H9 (cell line): ENCODE data around the gene CD47. TPM values are rescaled to one million over a fixed set of nuclear protein-coding genes. Genes with fewer than 3 reads are reported as not detected.

Experiments used
- DNase-seq: peaks from one replicate; pipeline ENCODE4 v3.0.0-alpha.2; 2017
- H2AFZ ChIP-seq: one replicate; pipeline ENCODE4 v1.6.1; 2013; ENCODE audit warnings: mild to moderate bottlenecking, low read length, control low read depth, moderate library complexity
- H2AK5ac ChIP-seq: 2 replicates; pipeline ENCODE4 v1.6.1; 2013; ENCODE audit warnings: low read length, control low read depth, mixed read lengths; ENCODE audit not compliant: insufficient read length
- H2BK120ac ChIP-seq: one replicate; pipeline ENCODE4 v1.6.1; 2013; ENCODE audit warnings: low read depth, mild to moderate bottlenecking, low read length, control low read depth, inconsistent platforms; ENCODE audit not compliant: poor library complexity, severe bottlenecking
- H2BK12ac ChIP-seq: 2 replicates; pipeline ENCODE4 v1.6.1; 2013; ENCODE audit warnings: low read length, control low read depth, mixed read lengths, low read depth; ENCODE audit not compliant: insufficient read length
- H2BK15ac ChIP-seq: 2 replicates; pipeline ENCODE4 v1.6.1; 2013; ENCODE audit warnings: low read depth, low read length, control low read depth
- H2BK20ac ChIP-seq: one replicate; pipeline ENCODE4 v1.6.1; 2013; ENCODE audit warnings: low read depth, mild to moderate bottlenecking, low read length, control low read depth, inconsistent platforms; ENCODE audit not compliant: poor library complexity, severe bottlenecking
- H2BK5ac ChIP-seq: 2 replicates; pipeline ENCODE4 v1.6.1; 2013; ENCODE audit warnings: low read length, control low read depth, mixed read lengths; ENCODE audit not compliant: insufficient read length
- H3K14ac ChIP-seq: 2 replicates; pipeline ENCODE4 v1.6.1; 2013; ENCODE audit warnings: low read length, control low read depth; ENCODE audit not compliant: insufficient read depth
- H3K18ac ChIP-seq: 2 replicates; pipeline ENCODE4 v1.6.1; 2013; ENCODE audit warnings: low read depth, mild to moderate bottlenecking, mixed read lengths, low read length, control low read depth; ENCODE audit not compliant: insufficient read length
- H3K23ac ChIP-seq: 2 replicates; pipeline ENCODE4 v1.6.1; 2013; ENCODE audit warnings: low read length, control low read depth, mixed read lengths, low read depth; ENCODE audit not compliant: insufficient read length
- H3K23me2 ChIP-seq: 2 replicates; pipeline ENCODE4 v1.6.1; 2013; ENCODE audit warnings: low read depth, mild to moderate bottlenecking, mixed read lengths, low read length, control low read depth; ENCODE audit not compliant: insufficient read length, poor library complexity, severe bottlenecking
- H3K27ac ChIP-seq: 2 replicates; pipeline ENCODE4 v1.5.1; 2013; ENCODE audit warnings: low read length, control low read depth, mixed read lengths, low read depth; ENCODE audit not compliant: insufficient read length
- H3K27me3 ChIP-seq: 2 replicates; pipeline ENCODE4 v1.6.1; 2013; ENCODE audit warnings: low read length, control low read depth, inconsistent platforms; ENCODE audit not compliant: insufficient read depth
- H3K4ac ChIP-seq: 2 replicates; pipeline ENCODE4 v1.6.1; 2013; ENCODE audit warnings: low read depth, mild to moderate bottlenecking, control low read depth, inconsistent platforms, low read length, moderate library complexity
- H3K4me1 ChIP-seq: 2 replicates; pipeline ENCODE4 v1.6.1; 2013; ENCODE audit warnings: low read length, control low read depth, inconsistent platforms; ENCODE audit not compliant: insufficient read depth
- H3K4me2 ChIP-seq: 2 replicates; pipeline ENCODE4 v1.6.1; 2013; ENCODE audit warnings: low read length, control low read depth, mixed read lengths; ENCODE audit not compliant: insufficient read length, insufficient read depth
- H3K56ac ChIP-seq: 2 replicates; pipeline ENCODE4 v1.6.1; 2013; ENCODE audit warnings: low read depth, mild to moderate bottlenecking, mixed read lengths, low read length, control low read depth; ENCODE audit not compliant: insufficient read length
- H3K79me1 ChIP-seq: 2 replicates; pipeline ENCODE4 v1.6.1; 2013; ENCODE audit warnings: low read depth, mild to moderate bottlenecking, moderate library complexity, low read length, control low read depth, inconsistent platforms; ENCODE audit not compliant: insufficient read depth, poor library complexity, severe bottlenecking
- H3K79me2 ChIP-seq: 2 replicates; pipeline ENCODE4 v1.6.1; 2013; ENCODE audit warnings: low read length, control low read depth, inconsistent platforms; ENCODE audit not compliant: insufficient read depth
- H3K9ac ChIP-seq: 2 replicates; pipeline ENCODE4 v1.6.1; 2013; ENCODE audit warnings: low read length, control low read depth, mixed read lengths; ENCODE audit not compliant: insufficient read length; ENCODE audit errors: extremely low read depth
- H3K9me3 ChIP-seq: one replicate; pipeline ENCODE4 v1.6.1; 2013; ENCODE audit warnings: low read depth, low read length, inconsistent platforms; ENCODE audit not compliant: control insufficient read depth
- H3T11ph ChIP-seq: one replicate; pipeline ENCODE4 v1.6.1; 2013; ENCODE audit warnings: mild to moderate bottlenecking, low read length, control low read depth, inconsistent platforms
- H4K20me1 ChIP-seq: one replicate; pipeline ENCODE4 v1.6.1; 2013; ENCODE audit not compliant: control insufficient read depth, insufficient read length, insufficient read depth
- H4K5ac ChIP-seq: 2 replicates; pipeline ENCODE4 v1.6.1; 2013; ENCODE audit warnings: low read depth, mild to moderate bottlenecking, mixed read lengths, low read length, control low read depth; ENCODE audit not compliant: insufficient read length
- H4K8ac ChIP-seq: replicated peaks from 2 replicates; pipeline ENCODE4 v1.6.1; 2013; ENCODE audit warnings: low read length, control low read depth, mixed read lengths, low read depth; ENCODE audit not compliant: insufficient read length
- H4K91ac ChIP-seq: 2 replicates; pipeline ENCODE4 v1.6.1; 2013; ENCODE audit warnings: low read depth, mild to moderate bottlenecking, moderate library complexity, mixed read lengths, low read length, control low read depth; ENCODE audit not compliant: insufficient read length
- H3K27ac Mint-ChIP-seq, 3 experiments: 2 replicates in 2 of 3; 3 replicates in 1 of 3; pipeline ENCODE4 v1.8.0; 2020 to 2021; ENCODE audit warnings: mixed read lengths in 3 of 3, mild to moderate bottlenecking in 1 of 3, moderate library complexity in 1 of 3
- H3K27me3 Mint-ChIP-seq: 2 replicates; pipeline ENCODE4 v1.8.0; 2021; ENCODE audit warnings: low read depth, mild to moderate bottlenecking, moderate library complexity, mixed read lengths
- H3K36me3 Mint-ChIP-seq, 3 experiments: 2 replicates in 2 of 3; 3 replicates in 1 of 3; pipeline ENCODE4 v1.8.0; 2020 to 2021; ENCODE audit warnings: low read depth in 3 of 3, mixed read lengths in 3 of 3; ENCODE audit not compliant: insufficient read depth in 1 of 3
- H3K4me1 Mint-ChIP-seq, 2 experiments: 2 replicates each; pipeline ENCODE4 v1.8.0; 2020; ENCODE audit warnings: mixed read lengths in 2 of 2
- H3K4me3 Mint-ChIP-seq, 2 experiments: 2 replicates in 1 of 2; 3 replicates in 1 of 2; pipeline ENCODE4 v1.8.0; 2020 to 2021; ENCODE audit warnings: mild to moderate bottlenecking in 2 of 2, mixed read lengths in 2 of 2, moderate library complexity in 1 of 2
- H3K9me3 Mint-ChIP-seq, 2 experiments: 2 replicates in 1 of 2; 3 replicates in 1 of 2; pipeline ENCODE4 v1.8.0; 2020; ENCODE audit warnings: mild to moderate bottlenecking in 2 of 2, mixed read lengths in 2 of 2, moderate library complexity in 1 of 2
- CTCF ChIP-seq: fragments of 200-600 bp; sonication (generic); conservative IDR thresholded peaks from 3 replicates; pipeline ENCODE4 v1.8.0; 2021; ENCODE audit warnings: antibody characterized with exemption, mild to moderate bottlenecking
- WGBS: extraction: QIAGEN DNeasy Blood & Tissue Kit; methylation state at CpG from one replicate; pipeline ENCODE4 v1.1.7; 2013; ENCODE audit warnings: missing lambda C conversion rate, low lambda C conversion rate, mixed read lengths; ENCODE audit not compliant: insufficient read length; ENCODE audit errors: extremely low coverage; 5-methylcytosine and 5-hydroxymethylcytosine counted together
- total RNA-seq: library from RNA; stranded (reverse); gene quantifications from 2 replicates; pipeline ENCODE4 v1.2.1, GENCODE V29; 2021

Gene CD47
- total RNA-seq, 1 experiment from 2014 or later = 15.4 TPM

GRCh38 chr3:108103886-108104797 lies 13.3 kb upstream of the CD47 start:
- Histone ChIP-seq H3K79me2 (no peaks in the 10 kb centered on the region), H2AFZ (no peak overlapping the region), H3K23ac (no peak overlapping the region), H2BK5ac (no peak overlapping the region), H2BK15ac (no peak overlapping the region), H3K4ac (no peak overlapping the region), H3K18ac (no peak overlapping the region), H2AK5ac (no peak overlapping the region), H4K8ac (no peak overlapping the region), H3K79me1 (no peaks in the 10 kb centered on the region), H4K91ac (no peak overlapping the region), H2BK120ac (no peak overlapping the region), H3K9me3 (no peaks in the 10 kb centered on the region), H3K56ac (no peak overlapping the region), H3K4me1 (no peaks in the 10 kb centered on the region), H3K14ac (no peak overlapping the region), H3K9ac (no peak overlapping the region), H4K5ac (no peak overlapping the region), H3T11ph (no peak overlapping the region), H2BK12ac (no peak overlapping the region), H3K27me3 (no peaks in the 10 kb centered on the region), H4K20me1 (no peaks in the 10 kb centered on the region), H3K23me2 (no peaks in the 10 kb centered on the region), H3K27ac (no peak overlapping the region), H2BK20ac (no peak overlapping the region), H3K4me2 (no peak overlapping the region)
- no CpG with 5 or more reads among the region's 11 CpGs for WGBS
- Mint-ChIP-seq H3K36me3 (no peaks in the 10 kb centered on the region), H3K9me3 (no peaks in the 10 kb centered on the region), H3K27me3 (peaks cover 1% of the 10 kb centered on the region), H3K4me1 (peaks cover 3 to 8% of the 10 kb centered on the region in 2 experiments; a peak in 3 of 4 replicates), H3K4me3 (no peak overlapping the region), H3K27ac (peak overlapping the region in 1 of 3 experiments; percentile 5; a peak in 1 of 7 replicates)
- DNase-seq = no peak
- no peak for TF ChIP-seq CTCF
